Measurements from ENCODE around the gene MORN1. TPM values are rescaled to one million over a fixed set of nuclear protein-coding genes. Genes with fewer than 3 reads are reported as not detected.

Gene MORN1
- total and polyA plus RNA-seq, 2 of the 4 experiments (the other 2 are of a cell fraction) = 3.0 to 4.2 TPM

DNA sequence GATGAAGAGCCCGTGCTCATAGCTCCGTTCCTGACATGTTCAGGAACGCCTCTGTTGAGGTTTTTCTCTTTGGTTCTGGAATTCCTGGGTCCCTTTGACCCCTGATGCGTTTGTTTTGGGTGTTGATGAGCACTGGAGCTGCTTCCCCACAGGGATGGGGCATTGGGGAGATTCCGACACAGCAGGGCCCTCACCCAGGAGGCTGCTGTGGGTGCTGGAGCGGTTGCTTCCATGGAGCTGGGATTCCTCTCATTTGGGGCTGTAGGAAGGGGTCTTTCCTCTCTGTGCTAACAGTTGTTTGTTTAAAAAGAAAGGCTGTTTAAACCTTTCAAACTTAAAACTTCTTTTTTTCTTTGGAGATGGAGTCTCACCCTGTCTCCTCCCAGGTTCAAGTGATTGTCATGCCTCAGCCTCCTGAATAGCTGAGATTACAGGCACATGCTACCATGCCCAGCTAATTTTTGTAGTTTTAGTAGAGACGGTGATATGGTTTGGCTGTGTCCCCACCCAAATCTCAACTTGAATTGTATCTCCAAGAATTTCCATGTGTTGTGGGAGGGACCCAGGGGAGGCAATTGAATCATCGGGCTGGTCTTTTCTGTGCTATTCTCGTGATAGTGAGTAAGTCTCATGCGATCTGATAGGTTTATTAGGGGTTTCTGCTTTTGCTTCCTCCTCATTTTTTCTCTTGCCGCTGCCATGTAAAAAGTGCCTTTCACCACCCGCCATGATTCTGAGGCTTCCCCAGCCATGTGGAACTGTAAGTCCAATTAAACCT is 114.4 kb downstream of the MORN1 start:
- Histone ChIP-seq H3K56ac (ENCODE audit: extremely low read depth, insufficient read depth, low read length) (no peak overlapping the region), H3K4ac (ENCODE audit: low read depth, low read length) (no peak overlapping the region; the same call in 1 of the 2 replicates), H3K4me2 (ENCODE audit: low read depth, low read length) (no peak overlapping the region), H2BK20ac (ENCODE audit: low read depth, low read length) (no peak overlapping the region), H4K20me1 (ENCODE audit: insufficient read depth, low read length) (peaks cover 67% of the 10 kb centered on the region), H3K9me1 (ENCODE audit: insufficient read depth, low read length) (peaks cover 36% of the 10 kb centered on the region), H2AK9ac (replicated peaks; ENCODE audit: low read depth, low read length, poor library complexity) (peak overlapping the region; percentile 67), H3K14ac (replicated peaks; ENCODE audit: low read depth, low read length) (no peak overlapping the region; the same call in 1 of the 2 replicates), H2BK5ac (ENCODE audit: low read depth, low read length, poor library complexity, severe bottlenecking) (peak overlapping the region; percentile 23), H3K18ac (ENCODE audit: low read depth, low read length) (no peak overlapping the region), H3K27me3 (ENCODE audit: control insufficient read depth, insufficient read depth, low read length) (no peaks in the 10 kb centered on the region), H3K23ac (ENCODE audit: low read depth, low read length) (0 out of 2 replicates have a peak overlapping the region, but pooled peaks have one; percentile 53), H4K91ac (ENCODE audit: insufficient read depth, low read depth, low read length) (no peak overlapping the region), H2AK5ac (ENCODE audit: low read depth, low read length) (no peak overlapping the region; the same call in 1 of the 2 replicates), H3K79me1 (ENCODE audit: low read depth in 1 of 2, low read length in 2 of 2) (peaks cover 13 to 73% of the 10 kb centered on the region in 2 experiments), H4K8ac (ENCODE audit: low read depth in 2 of 2, low read length in 2 of 2) (no peak overlapping the region; a peak in 1 of 4 replicates), H3K4me1 (ENCODE audit: control insufficient read depth, insufficient read depth, low read length) (peaks cover 62% of the 10 kb centered on the region), H3K36me3 (ENCODE audit: control insufficient read depth, insufficient read depth, low read length) (peaks cover 6% of the 10 kb centered on the region), H2AFZ (replicated peaks; ENCODE audit: low read length, poor library complexity) (no peak overlapping the region), H3K27ac (ENCODE audit: insufficient read depth, low read length) (peak overlapping the region; percentile 46; the same call in 1 of the 2 replicates), H3K9ac (ENCODE audit: low read depth, low read length) (no peak overlapping the region), H4K5ac (ENCODE audit: low read depth, low read length) (no peak overlapping the region), H3K9me3 (ENCODE audit: control insufficient read depth, insufficient read depth, low read length) (no peaks in the 10 kb centered on the region), H2BK15ac (ENCODE audit: low read depth, low read length) (no peak overlapping the region), H2BK120ac (ENCODE audit: low read depth, low read length) (no peak overlapping the region), H3K4me3 (ENCODE audit: insufficient read depth, low read depth, low read length) (no peak overlapping the region)
- no TSS peak for BruUV-seq (replicated peaks)
- ATAC-seq (ENCODE audit: low read depth) (no peak), DNase-seq (peak; percentile 62)
- dilution Hi-C loops (cut with HindIII; ENCODE audit: low sequenced_read_pairs, unreplicated experiment) (no loop called here), intact Hi-C loops (cut with micrococcal nuclease) (loop anchor here (5.0 kb wide), 1 partner anchor 45 kb away; no protein-coding TSS in a partner anchor), in situ Hi-C loops (cut with MboI; ENCODE audit: low sequenced_read_pairs) (no loop called here)
- WGBS, 2 experiments (ENCODE audit: extremely low coverage in 2 of 2, insufficient read length in 1 of 2) = 94% methylated on average over 3 of the region's 12 CpGs; no CpG with 5 or more reads in 1 of the 2 experiments
- ChIA-PET CTCF (interaction anchor here (1.4 kb wide), 1 partner anchor 168 kb away, joined by 3 read pairs; no protein-coding TSS in a partner anchor), POLR2A (ENCODE audit: unreplicated experiment) (no interaction called here)
- no peak for TF ChIP-seq CTCF (conservative IDR thresholded peaks at IDR 0.05; ENCODE audit: low read depth, low read length)
- TF ChIP-seq CEBPB (IDR thresholded peaks at IDR 0.05; ENCODE audit: low read depth, low read length) = no peak
- TF ChIP-seq MAFK (IDR thresholded peaks at IDR 0.05; ENCODE audit: low read depth, low read length) = no peak
- TF ChIP-seq MAZ (IDR thresholded peaks at IDR 0.05; ENCODE audit: borderline replicate concordance, low read depth, low read length) = no peak
- TF ChIP-seq, protein P1, sequence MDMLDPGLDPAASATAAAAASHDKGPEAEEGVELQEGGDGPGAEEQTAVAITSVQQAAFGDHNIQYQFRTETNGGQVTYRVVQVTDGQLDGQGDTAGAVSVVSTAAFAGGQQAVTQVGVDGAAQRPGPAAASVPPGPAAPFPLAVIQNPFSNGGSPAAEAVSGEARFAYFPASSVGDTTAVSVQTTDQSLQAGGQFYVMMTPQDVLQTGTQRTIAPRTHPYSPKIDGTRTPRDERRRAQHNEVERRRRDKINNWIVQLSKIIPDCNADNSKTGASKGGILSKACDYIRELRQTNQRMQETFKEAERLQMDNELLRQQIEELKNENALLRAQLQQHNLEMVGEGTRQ (IDR thresholded peaks at IDR 0.05; ENCODE audit: low read depth, low read length) = no peak
- TF ChIP-seq BHLHE40 (IDR thresholded peaks at IDR 0.05; ENCODE audit: low read depth, low read length) = no peak
- TF ChIP-seq SMC3 (IDR thresholded peaks at IDR 0.05; ENCODE audit: low read depth, low read length) = no peak
- no peak for TF ChIP-seq FOS (IDR thresholded peaks at IDR 0.05; ENCODE audit: low read depth, low read length)
- TF ChIP-seq RCOR1 (IDR thresholded peaks at IDR 0.05; ENCODE audit: insufficient replicate concordance, low read length) = no peak
- TF ChIP-seq, protein P2, sequence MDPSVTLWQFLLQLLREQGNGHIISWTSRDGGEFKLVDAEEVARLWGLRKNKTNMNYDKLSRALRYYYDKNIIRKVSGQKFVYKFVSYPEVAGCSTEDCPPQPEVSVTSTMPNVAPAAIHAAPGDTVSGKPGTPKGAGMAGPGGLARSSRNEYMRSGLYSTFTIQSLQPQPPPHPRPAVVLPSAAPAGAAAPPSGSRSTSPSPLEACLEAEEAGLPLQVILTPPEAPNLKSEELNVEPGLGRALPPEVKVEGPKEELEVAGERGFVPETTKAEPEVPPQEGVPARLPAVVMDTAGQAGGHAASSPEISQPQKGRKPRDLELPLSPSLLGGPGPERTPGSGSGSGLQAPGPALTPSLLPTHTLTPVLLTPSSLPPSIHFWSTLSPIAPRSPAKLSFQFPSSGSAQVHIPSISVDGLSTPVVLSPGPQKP (IDR thresholded peaks at IDR 0.05; ENCODE audit: borderline replicate concordance, low read depth, low read length) = no peak
- no peak for TF ChIP-seq RAD21 (IDR thresholded peaks at IDR 0.05; ENCODE audit: low read length)
- TF ChIP-seq NFE2L2 (IDR thresholded peaks at IDR 0.05; ENCODE audit: low read depth, low read length) = no peak
- no peak for TF ChIP-seq MXI1 (IDR thresholded peaks at IDR 0.05; ENCODE audit: borderline replicate concordance, low read depth, low read length)
- TF ChIP-seq RFX5 (IDR thresholded peaks at IDR 0.05; ENCODE audit: low read depth, low read length) = no peak

All from IMR-90 (cell line).